HEK293 (cell line): Measurements from ENCODE around the gene TK1.

Source experiments
- CTCF ChIA-PET: fragments of 350-600 bp; formaldehyde crosslinking; extraction: SDS; loops from one replicate; lab custom pipeline; 2021; ENCODE audit warnings: antibody characterized with exemption; lab: Yijun Ruan, JAX
- POLR2A ChIA-PET: fragments of 300-600 bp; formaldehyde crosslinking; extraction: SDS; loops from one replicate; lab custom pipeline; 2020; ENCODE audit warnings: antibody characterized with exemption, inconsistent platforms; lab: Yijun Ruan, JAX
- H3K27ac ChIP-seq: fragments of 200-500 bp; sonication (Bioruptor generic); 2 replicates; pipeline ENCODE4 v1.5.1; 2014; ENCODE audit warnings: low read depth, low read length, control low read depth, inconsistent platforms; ENCODE audit errors: extremely low read depth
- H3K36me3 ChIP-seq, 2 experiments: fragments of 200-500 bp in 1 of 2; sonication (Bioruptor generic) in 1 of 2; 1 replicate in 1 of 2; 2 replicates in 1 of 2; pipeline ENCODE4 v1.5.1; 2014 to 2017; ENCODE audit warnings: inconsistent platforms in 2 of 2, low read length in 2 of 2; ENCODE audit not compliant: control insufficient read depth in 2 of 2, insufficient read depth in 1 of 2
- H3K4me1 ChIP-seq: fragments of 200-500 bp; sonication (Bioruptor generic); 2 replicates; pipeline ENCODE4 v1.5.1; 2014; ENCODE audit warnings: mild to moderate bottlenecking, low read length, inconsistent platforms; ENCODE audit not compliant: control insufficient read depth, insufficient read depth
- H3K4me3 ChIP-seq: 2 replicates; pipeline ENCODE4 v1.5.1; 2011; ENCODE audit warnings: low read depth, mild to moderate bottlenecking, control low read depth, low read length, moderate library complexity
- H3K9me3 ChIP-seq: fragments of 200-500 bp; sonication (Bioruptor generic); 2 replicates; pipeline ENCODE4 v1.5.1; 2014; ENCODE audit warnings: low read depth, low read length, inconsistent platforms; ENCODE audit not compliant: control insufficient read depth, insufficient read depth
- BCL11A ChIP-seq: fragments of 450-650 bp; formaldehyde crosslinking; IDR thresholded peaks from 2 replicates; pipeline ENCODE4 v1.5.1; 2016; ENCODE audit warnings: low read depth, missing biosample characterization, missing genetic modification characterization
- GFI1B ChIP-seq: fragments of 450-650 bp; formaldehyde crosslinking; IDR thresholded peaks from 2 replicates; pipeline ENCODE4 v1.5.1; 2016; ENCODE audit warnings: missing biosample characterization, missing genetic modification characterization
- GLI4 ChIP-seq: fragments of 450-650 bp; formaldehyde crosslinking; IDR thresholded peaks from 2 replicates; pipeline ENCODE4 v1.5.1; 2016; ENCODE audit warnings: missing biosample characterization, missing genetic modification characterization
- IKZF3 ChIP-seq: fragments of 450-650 bp; IDR thresholded peaks from 2 replicates; pipeline ENCODE4 v1.5.0; 2018; ENCODE audit warnings: missing biosample characterization, mild to moderate bottlenecking, missing genetic modification characterization, moderate library complexity
- SCRT2 ChIP-seq: fragments of 450-650 bp; formaldehyde crosslinking; IDR thresholded peaks from 2 replicates; pipeline ENCODE4 v1.5.1; 2016; ENCODE audit warnings: missing biosample characterization, missing genetic modification characterization
- SP3 ChIP-seq: fragments of 450-650 bp; formaldehyde crosslinking; IDR thresholded peaks from 2 replicates; pipeline ENCODE4 v1.5.1; 2016; ENCODE audit warnings: missing biosample characterization, missing genetic modification characterization
- ZBTB17 ChIP-seq: fragments of 450-650 bp; formaldehyde crosslinking; IDR thresholded peaks from 2 replicates; pipeline ENCODE4 v1.5.1; 2016; ENCODE audit warnings: missing biosample characterization, missing genetic modification characterization
- ZBTB7A ChIP-seq: fragments of 450-650 bp; formaldehyde crosslinking; IDR thresholded peaks from 2 replicates; pipeline ENCODE4 v1.5.1; 2016; ENCODE audit warnings: low read depth, missing biosample characterization, missing genetic modification characterization
- ZBTB8A ChIP-seq: fragments of 450-650 bp; formaldehyde crosslinking; IDR thresholded peaks from 2 replicates; pipeline ENCODE4 v1.5.1; 2016; ENCODE audit warnings: missing biosample characterization, missing genetic modification characterization
- ZNF140 ChIP-seq: fragments of 450-650 bp; formaldehyde crosslinking; IDR thresholded peaks from 2 replicates; pipeline ENCODE4 v1.5.1; 2016; ENCODE audit warnings: missing biosample characterization, missing genetic modification characterization
- ZNF16 ChIP-seq: fragments of 450-650 bp; formaldehyde crosslinking; IDR thresholded peaks from 2 replicates; pipeline ENCODE4 v1.5.1; 2016; ENCODE audit warnings: low read depth, missing biosample characterization, missing genetic modification characterization
- ZNF24 ChIP-seq: fragments of 450-650 bp; formaldehyde crosslinking; IDR thresholded peaks from 2 replicates; pipeline ENCODE4 v1.5.1; 2016; ENCODE audit warnings: missing biosample characterization, missing genetic modification characterization
- ZNF292 ChIP-seq: fragments of 450-650 bp; formaldehyde crosslinking; IDR thresholded peaks from 2 replicates; pipeline ENCODE4 v1.5.1; 2016; ENCODE audit warnings: low read depth, missing biosample characterization, missing genetic modification characterization, borderline replicate concordance
- ZNF354C ChIP-seq: fragments of 450-650 bp; formaldehyde crosslinking; IDR thresholded peaks from 2 replicates; pipeline ENCODE4 v1.5.1; 2016; ENCODE audit warnings: missing biosample characterization, missing genetic modification characterization, low read depth, borderline replicate concordance
- ZNF391 ChIP-seq: fragments of 450-650 bp; formaldehyde crosslinking; IDR thresholded peaks from 2 replicates; pipeline ENCODE4 v1.5.1; 2016; ENCODE audit warnings: low read depth, missing biosample characterization, missing genetic modification characterization, borderline replicate concordance
- ZNF404 ChIP-seq: fragments of 450-650 bp; formaldehyde crosslinking; IDR thresholded peaks from 2 replicates; pipeline ENCODE4 v1.5.1; 2017; ENCODE audit warnings: missing biosample characterization, missing genetic modification characterization
- ZNF423 ChIP-seq: fragments of 450-650 bp; formaldehyde crosslinking; IDR thresholded peaks from 2 replicates; pipeline ENCODE4 v1.5.1; 2016; ENCODE audit warnings: missing biosample characterization, missing genetic modification characterization
- ZNF510 ChIP-seq: fragments of 450-650 bp; formaldehyde crosslinking; IDR thresholded peaks from 2 replicates; pipeline ENCODE4 v1.5.1; 2018; ENCODE audit warnings: mild to moderate bottlenecking, missing genetic modification characterization, missing biosample characterization; ENCODE audit not compliant: insufficient replicate concordance
- ZNF544 ChIP-seq: fragments of 450-650 bp; formaldehyde crosslinking; IDR thresholded peaks from 2 replicates; pipeline ENCODE4 v1.5.0; 2017; ENCODE audit warnings: missing biosample characterization, missing genetic modification characterization
- ZNF561 ChIP-seq: fragments of 450-650 bp; IDR thresholded peaks from 2 replicates; pipeline ENCODE4 v1.5.1; 2018; ENCODE audit warnings: missing biosample characterization, missing genetic modification characterization, borderline replicate concordance
- ZNF600 ChIP-seq: fragments of 450-650 bp; formaldehyde crosslinking; IDR thresholded peaks from 2 replicates; pipeline ENCODE4 v1.5.1; 2016; ENCODE audit warnings: missing biosample characterization, missing genetic modification characterization
- ZNF707 ChIP-seq: fragments of 450-650 bp; formaldehyde crosslinking; IDR thresholded peaks from 2 replicates; pipeline ENCODE4 v1.5.1; 2016; ENCODE audit warnings: missing biosample characterization, missing genetic modification characterization
- ZNF837 ChIP-seq: fragments of 450-650 bp; formaldehyde crosslinking; IDR thresholded peaks from 2 replicates; pipeline ENCODE4 v1.5.1; 2016; ENCODE audit warnings: missing biosample characterization, missing genetic modification characterization
- TF ChIP-seq, protein P1 (sequence below): fragments of 450-650 bp; formaldehyde crosslinking; IDR thresholded peaks from 2 replicates; pipeline ENCODE4 v1.5.1; 2016; ENCODE audit warnings: missing biosample characterization, missing genetic modification characterization
- TF ChIP-seq, protein P2 (sequence below): fragments of 450-650 bp; formaldehyde crosslinking; optimal IDR thresholded peaks from 2 replicates; pipeline ENCODE3; 2016; ENCODE audit warnings: missing biosample characterization, mild to moderate bottlenecking, missing genetic modification characterization
- TF ChIP-seq, protein P3 (sequence below): fragments of 450-650 bp; formaldehyde crosslinking; IDR thresholded peaks from 2 replicates; pipeline ENCODE4 v1.5.1; 2017; ENCODE audit warnings: missing biosample characterization, missing genetic modification characterization

TK1 gene

DNA sequence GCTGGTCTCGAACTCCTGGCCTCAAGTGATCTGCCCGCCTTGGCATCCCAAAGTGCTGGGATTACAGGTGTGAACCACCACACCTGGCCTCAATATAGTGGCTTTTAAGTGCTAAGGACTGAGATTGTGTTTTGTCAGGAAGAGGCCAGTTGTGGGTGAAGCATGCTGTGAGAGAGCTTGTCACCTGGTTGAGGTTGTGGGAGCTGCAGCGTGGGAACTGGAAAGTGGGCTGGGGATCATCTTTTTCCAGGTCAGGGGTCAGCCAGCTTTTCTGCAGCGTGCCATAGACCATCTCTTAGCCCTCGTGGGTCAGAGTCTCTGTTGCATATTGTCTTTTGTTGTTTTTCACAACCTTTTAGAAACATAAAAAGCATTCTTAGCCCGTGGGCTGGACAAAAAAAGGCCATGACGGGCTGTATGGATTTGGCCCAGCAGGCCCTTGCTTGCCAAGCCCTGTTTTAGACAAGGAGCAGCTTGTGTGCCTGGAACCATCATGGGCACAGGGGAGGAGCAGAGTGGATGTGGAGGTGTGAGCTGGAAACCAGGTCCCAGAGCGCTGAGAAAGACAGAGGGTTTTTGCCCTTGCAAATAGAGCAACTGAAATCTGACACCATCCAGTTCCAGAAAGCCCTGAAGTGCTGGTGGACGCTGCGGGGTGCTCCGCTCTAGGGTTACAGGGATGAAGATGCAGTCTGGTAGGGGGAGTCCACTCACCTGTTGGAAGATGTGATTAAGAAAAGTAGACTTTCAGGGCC, 32.7 kb upstream of the TK1 start:
- Histone ChIP-seq H3K9me3 (no peaks in the 10 kb centered on the region), H3K4me1 (peaks cover 12% of the 10 kb centered on the region), H3K36me3 (peaks cover 79 to 93% of the 10 kb centered on the region in 2 experiments)
- peak; percentile 44 for TF ChIP-seq ZBTB8A
- TF ChIP-seq, protein P1, sequence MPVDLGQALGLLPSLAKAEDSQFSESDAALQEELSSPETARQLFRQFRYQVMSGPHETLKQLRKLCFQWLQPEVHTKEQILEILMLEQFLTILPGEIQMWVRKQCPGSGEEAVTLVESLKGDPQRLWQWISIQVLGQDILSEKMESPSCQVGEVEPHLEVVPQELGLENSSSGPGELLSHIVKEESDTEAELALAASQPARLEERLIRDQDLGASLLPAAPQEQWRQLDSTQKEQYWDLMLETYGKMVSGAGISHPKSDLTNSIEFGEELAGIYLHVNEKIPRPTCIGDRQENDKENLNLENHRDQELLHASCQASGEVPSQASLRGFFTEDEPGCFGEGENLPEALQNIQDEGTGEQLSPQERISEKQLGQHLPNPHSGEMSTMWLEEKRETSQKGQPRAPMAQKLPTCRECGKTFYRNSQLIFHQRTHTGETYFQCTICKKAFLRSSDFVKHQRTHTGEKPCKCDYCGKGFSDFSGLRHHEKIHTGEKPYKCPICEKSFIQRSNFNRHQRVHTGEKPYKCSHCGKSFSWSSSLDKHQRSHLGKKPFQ (tag by site-specific recombination), result 0 out of 2 replicates have a peak, but pooled peaks have one; percentile 35
- no peak for TF ChIP-seq ZNF24
- TF ChIP-seq ZBTB17 (tag by site-specific recombination), result 0 out of 2 replicates have a peak, but pooled peaks have one; percentile 23
- TF ChIP-seq SCRT2 (tag by site-specific recombination), result peak; percentile 88
- no peak for TF ChIP-seq ZNF16 (tag by site-specific recombination)
- peak; percentile 25; the same call in 1 of the 2 replicates for TF ChIP-seq ZNF600 (tag by site-specific recombination)
- TF ChIP-seq ZNF140 (tag by site-specific recombination), result no peak
- TF ChIP-seq, all 188 proteins: peak for 5
- Histone ChIP-seq H3K27ac (0 out of 2 replicates have a peak overlapping the region, but pooled peaks have one; percentile 16), H3K4me3 (no peak overlapping the region)
- POLR2A ChIA-PET, result interaction anchor here (0.6 kb wide), 3 partner anchors 10 to 121 kb away, joined by 3 read pairs; no protein-coding TSS in a partner anchor
- CTCF ChIA-PET, result interaction anchor here (0.7 to 3.3 kb wide), 2 partner anchors 31 to 204 kb away, joined by 3 to 18 read pairs; no protein-coding TSS in a partner anchor

DNA sequence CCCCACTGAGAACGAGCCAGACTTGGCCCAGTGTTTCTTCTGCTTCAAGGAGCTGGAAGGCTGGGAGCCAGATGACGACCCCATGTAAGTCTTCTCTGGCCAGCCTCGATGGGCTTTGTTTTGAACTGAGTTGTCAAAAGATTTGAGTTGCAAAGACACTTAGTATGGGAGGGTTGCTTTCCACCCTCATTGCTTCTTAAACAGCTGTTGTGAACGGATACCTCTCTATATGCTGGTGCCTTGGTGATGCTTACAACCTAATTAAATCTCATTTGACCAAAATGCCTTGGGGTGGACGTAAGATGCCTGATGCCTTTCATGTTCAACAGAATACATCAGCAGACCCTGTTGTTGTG, 27.8 kb upstream of the TK1 start:
- ChIA-PET CTCF (interaction anchor here (0.7 to 4.3 kb wide), 2 partner anchors 36 to 84 kb away, joined by 3 to 18 read pairs; partner anchors contain the start of gene TMC8), POLR2A (interaction anchor here (0.7 to 3.7 kb wide), 6 partner anchors 8 to 1063 kb away, joined by 3 to 15 read pairs (median 6); partner anchors contain the start of genes AFMID, TK1 and TNRC6C)
- TF ChIP-seq ZNF404 (tag by site-specific recombination), result no peak
- Histone ChIP-seq H3K27ac (peak overlapping the region; percentile 91), H3K36me3 (peaks cover 33 to 47% of the 10 kb centered on the region in 2 experiments), H3K9me3 (no peaks in the 10 kb centered on the region), H3K4me1 (peaks cover 11% of the 10 kb centered on the region), H3K4me3 (peak overlapping the region; percentile 94)

DNA sequence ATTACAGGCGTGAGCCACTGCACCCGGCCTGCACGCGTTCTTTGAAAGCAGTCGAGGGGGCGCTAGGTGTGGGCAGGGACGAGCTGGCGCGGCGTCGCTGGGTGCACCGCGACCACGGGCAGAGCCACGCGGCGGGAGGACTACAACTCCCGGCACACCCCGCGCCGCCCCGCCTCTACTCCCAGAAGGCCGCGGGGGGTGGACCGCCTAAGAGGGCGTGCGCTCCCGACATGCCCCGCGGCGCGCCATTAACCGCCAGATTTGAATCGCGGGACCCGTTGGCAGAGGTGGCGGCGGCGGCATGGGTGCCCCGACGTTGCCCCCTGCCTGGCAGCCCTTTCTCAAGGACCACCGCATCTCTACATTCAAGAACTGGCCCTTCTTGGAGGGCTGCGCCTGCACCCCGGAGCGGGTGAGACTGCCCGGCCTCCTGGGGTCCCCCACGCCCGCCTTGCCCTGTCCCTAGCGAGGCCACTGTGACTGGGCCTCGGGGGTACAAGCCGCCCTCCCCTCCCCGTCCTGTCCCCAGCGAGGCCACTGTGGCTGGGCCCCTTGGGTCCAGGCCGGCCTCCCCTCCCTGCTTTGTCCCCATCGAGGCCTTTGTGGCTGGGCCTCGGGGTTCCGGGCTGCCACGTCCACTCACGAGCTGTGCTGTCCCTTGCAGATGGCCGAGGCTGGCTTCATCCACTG, 27.3 kb upstream of the TK1 start, which contains the start of gene BIRC5:
Gene BIRC5 (plus strand): TSS at position 238 of the 690 bp plus-strand sequence. CDS start 64 bp downstream, at position 302.
- peak within 1 kb of the TSS; percentile 94 for H3K4me3 ChIP-seq
- H3K27ac ChIP-seq, result peak within 1 kb of the TSS; percentile 91
- H3K36me3 ChIP-seq, result peaks cover 27 to 41% of the 10 kb centered on the region in 2 experiments; a peak in 2 of 3 replicates
- peaks cover 8% of the 10 kb centered on the region for H3K4me1 ChIP-seq
- ChIA-PET CTCF (interaction anchor here (0.7 to 4.3 kb wide), 4 partner anchors 37 to 1531 kb away, joined by 3 to 18 read pairs (median 4); no protein-coding TSS in a partner anchor), POLR2A (interaction anchor here (0.6 to 3.7 kb wide), 8 partner anchors 9 to 1062 kb away, joined by 3 to 15 read pairs (median 5); partner anchors contain the start of genes AFMID, TK1 and TNRC6C)
- no peaks in the 10 kb centered on the region for H3K9me3 ChIP-seq
- TF ChIP-seq ZNF544 (tag by site-specific recombination) (no peak), ZNF837 (tag by site-specific recombination) (no peak), SP3 (tag by site-specific recombination) (peak; percentile 100), IKZF3 (tag by site-specific recombination) (no peak), ZNF510 (tag by site-specific recombination) (no peak), ZNF423 (tag by site-specific recombination) (peak; percentile 53; the same call in 1 of the 2 replicates), ZBTB7A (tag by site-specific recombination) (peak; percentile 77; the same call in 1 of the 2 replicates), ZNF707 (tag by site-specific recombination) (no peak), GFI1B (0 out of 2 replicates have a peak, but pooled peaks have one; percentile 17), ZNF391 (tag by site-specific recombination) (peak; percentile 92; the same call in 1 of the 2 replicates), ZNF561 (no peak), ZNF354C (no peak), BCL11A (tag by site-specific recombination) (no peak), ZNF292 (no peak), GLI4 (tag by site-specific recombination) (no peak)
- TF ChIP-seq, protein P2, sequence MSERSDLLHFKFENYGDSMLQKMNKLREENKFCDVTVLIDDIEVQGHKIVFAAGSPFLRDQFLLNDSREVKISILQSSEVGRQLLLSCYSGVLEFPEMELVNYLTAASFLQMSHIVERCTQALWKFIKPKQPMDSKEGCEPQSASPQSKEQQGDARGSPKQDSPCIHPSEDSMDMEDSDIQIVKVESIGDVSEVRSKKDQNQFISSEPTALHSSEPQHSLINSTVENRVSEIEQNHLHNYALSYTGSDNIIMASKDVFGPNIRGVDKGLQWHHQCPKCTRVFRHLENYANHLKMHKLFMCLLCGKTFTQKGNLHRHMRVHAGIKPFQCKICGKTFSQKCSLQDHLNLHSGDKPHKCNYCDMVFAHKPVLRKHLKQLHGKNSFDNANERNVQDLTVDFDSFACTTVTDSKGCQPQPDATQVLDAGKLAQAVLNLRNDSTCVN (tag by site-specific recombination), result peak; percentile 69
- TF ChIP-seq, protein P3, sequence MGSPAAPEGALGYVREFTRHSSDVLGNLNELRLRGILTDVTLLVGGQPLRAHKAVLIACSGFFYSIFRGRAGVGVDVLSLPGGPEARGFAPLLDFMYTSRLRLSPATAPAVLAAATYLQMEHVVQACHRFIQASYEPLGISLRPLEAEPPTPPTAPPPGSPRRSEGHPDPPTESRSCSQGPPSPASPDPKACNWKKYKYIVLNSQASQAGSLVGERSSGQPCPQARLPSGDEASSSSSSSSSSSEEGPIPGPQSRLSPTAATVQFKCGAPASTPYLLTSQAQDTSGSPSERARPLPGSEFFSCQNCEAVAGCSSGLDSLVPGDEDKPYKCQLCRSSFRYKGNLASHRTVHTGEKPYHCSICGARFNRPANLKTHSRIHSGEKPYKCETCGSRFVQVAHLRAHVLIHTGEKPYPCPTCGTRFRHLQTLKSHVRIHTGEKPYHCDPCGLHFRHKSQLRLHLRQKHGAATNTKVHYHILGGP (tag by site-specific recombination), result peak; percentile 74
